ENCODE measurements around the gene SKP2. TPM values are rescaled to one million over a fixed set of nuclear protein-coding genes. Genes with fewer than 3 reads are reported as not detected.

Gene SKP2
- polyA plus RNA-seq, 1 donor from 2014 or later = 26.0 TPM

- no peaks in the 10 kb centered on the region for H3K9me3 ChIP-seq (ENCODE audit: low read length)
- no peak overlapping the region for H3K4me2 ChIP-seq (ENCODE audit: low read length)
- H3K36me3 ChIP-seq (ENCODE audit: insufficient read depth, low read length) = peaks cover 9% of the 10 kb centered on the region
- H3K9me2 ChIP-seq (ENCODE audit: insufficient read depth, low read length) = no peaks in the 10 kb centered on the region
- no peak overlapping the region for H2AFZ ChIP-seq (ENCODE audit: low read depth, low read length)
- no peaks in the 10 kb centered on the region for H3K79me2 ChIP-seq (replicated peaks; ENCODE audit: insufficient read depth, low read length)
- H3F3A ChIP-seq (ENCODE audit: insufficient read depth, low read length, poor library complexity, severe bottlenecking) = no peaks in the 10 kb centered on the region
- no peak overlapping the region for H3K9ac ChIP-seq (ENCODE audit: low read length)
- H3K27ac ChIP-seq (ENCODE audit: low read length) = no peak overlapping the region
- no peak overlapping the region for H3K4me3 ChIP-seq (ENCODE audit: low read length)
- H3K27me3 ChIP-seq (ENCODE audit: insufficient read depth, low read depth, low read length) = no peaks in the 10 kb centered on the region
- no peaks in the 10 kb centered on the region for H4K20me1 ChIP-seq (ENCODE audit: insufficient read depth)
- no peak for TF ChIP-seq EZH2 (IDR thresholded peaks at IDR 0.05; ENCODE audit: borderline replicate concordance, insufficient read depth, low read length, poor library complexity, severe bottlenecking)
- TF ChIP-seq CTCF (IDR thresholded peaks at IDR 0.05; ENCODE audit: poor library complexity, severe bottlenecking) = no peak
- no peak for TF ChIP-seq RAD21 (conservative IDR thresholded peaks at IDR 0.05)
- TF ChIP-seq EP300 (conservative IDR thresholded peaks at IDR 0.05; ENCODE audit: poor library complexity, severe bottlenecking) = no peak
- TF ChIP-seq POLR2AphosphoS5 (IDR thresholded peaks at IDR 0.05) = no peak
- TF ChIP-seq TAF1 (IDR thresholded peaks at IDR 0.05; ENCODE audit: low read depth) = no peak
- TF ChIP-seq REST (IDR thresholded peaks at IDR 0.05; ENCODE audit: borderline replicate concordance) = no peak
- no peak for TF ChIP-seq MXI1 (conservative IDR thresholded peaks at IDR 0.05; ENCODE audit: poor library complexity, severe bottlenecking)
- no peak for TF ChIP-seq SMC3 (conservative IDR thresholded peaks at IDR 0.05; ENCODE audit: poor library complexity)
Measured at GRCh38 chr5:36217567-36217966, 65.7 kb downstream of the SKP2 start.

- H3K27me3 ChIP-seq (ENCODE audit: insufficient read depth, low read depth, low read length) = no peaks in the 10 kb centered on the region
- no peaks in the 10 kb centered on the region for H3K79me2 ChIP-seq (replicated peaks; ENCODE audit: insufficient read depth, low read length)
- H3K36me3 ChIP-seq (ENCODE audit: insufficient read depth, low read length) = peaks cover 9% of the 10 kb centered on the region
- H4K20me1 ChIP-seq (ENCODE audit: insufficient read depth) = no peaks in the 10 kb centered on the region
- H3K9me2 ChIP-seq (ENCODE audit: insufficient read depth, low read length) = no peaks in the 10 kb centered on the region
- no peak overlapping the region for H2AFZ ChIP-seq (ENCODE audit: low read depth, low read length)
- H3K4me2 ChIP-seq (ENCODE audit: low read length) = no peak overlapping the region
- H3K4me3 ChIP-seq (ENCODE audit: low read length) = no peak overlapping the region
- H3F3A ChIP-seq (ENCODE audit: insufficient read depth, low read length, poor library complexity, severe bottlenecking) = no peaks in the 10 kb centered on the region
- no peaks in the 10 kb centered on the region for H3K9me3 ChIP-seq (ENCODE audit: low read length)
- H3K9ac ChIP-seq (ENCODE audit: low read length) = no peak overlapping the region
- no peak for TF ChIP-seq REST (IDR thresholded peaks at IDR 0.05; ENCODE audit: borderline replicate concordance)
- no peak for TF ChIP-seq TAF1 (IDR thresholded peaks at IDR 0.05; ENCODE audit: low read depth)
- no peak for TF ChIP-seq SMC3 (conservative IDR thresholded peaks at IDR 0.05; ENCODE audit: poor library complexity)
- TF ChIP-seq RAD21 (conservative IDR thresholded peaks at IDR 0.05) = no peak
- TF ChIP-seq CTCF (IDR thresholded peaks at IDR 0.05; ENCODE audit: poor library complexity, severe bottlenecking) = no peak
- no peak for TF ChIP-seq EP300 (conservative IDR thresholded peaks at IDR 0.05; ENCODE audit: poor library complexity, severe bottlenecking)
- TF ChIP-seq MXI1 (conservative IDR thresholded peaks at IDR 0.05; ENCODE audit: poor library complexity, severe bottlenecking) = no peak
- no peak for TF ChIP-seq POLR2AphosphoS5 (IDR thresholded peaks at IDR 0.05)
- TF ChIP-seq EZH2 (IDR thresholded peaks at IDR 0.05; ENCODE audit: borderline replicate concordance, insufficient read depth, low read length, poor library complexity, severe bottlenecking) = no peak
- no peak overlapping the region for H3K27ac ChIP-seq (ENCODE audit: low read length)
Measured at GRCh38 chr5:36217988-36218387, 66.1 kb downstream of the SKP2 start.

Measured in neural cell (in vitro differentiated cells).